ENCODE results near the gene SLC2A8.

The SLC2A8 gene

DNA sequence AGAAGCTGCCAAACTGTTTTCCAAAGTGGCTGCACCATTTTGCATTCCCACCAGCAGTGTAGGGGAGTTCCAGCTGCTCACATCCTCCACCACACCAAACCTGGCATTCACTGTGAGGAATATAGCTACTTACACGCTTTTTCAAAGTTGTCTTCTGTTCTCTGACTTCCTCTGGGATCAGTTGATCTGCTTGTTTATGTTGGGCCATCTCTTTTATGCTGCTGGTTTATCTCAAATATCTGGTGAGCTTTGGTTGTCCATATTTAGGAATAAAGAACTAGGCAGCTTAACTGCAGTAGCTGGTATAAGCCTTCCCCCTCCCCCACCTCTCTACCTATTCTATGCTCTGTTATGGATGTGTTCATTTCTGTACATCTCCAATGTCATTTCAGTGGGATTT is 18.7 kb downstream of the SLC2A8 start:
- no peak overlapping the region for H3K4me3 ChIP-seq (ENCODE audit: low read depth, low read length)
- no peak for TF ChIP-seq CTCF (IDR thresholded peaks at IDR 0.05; ENCODE audit: low read depth, low read length)
- DNase-seq (ENCODE audit: low read depth), result no peak

DNA sequence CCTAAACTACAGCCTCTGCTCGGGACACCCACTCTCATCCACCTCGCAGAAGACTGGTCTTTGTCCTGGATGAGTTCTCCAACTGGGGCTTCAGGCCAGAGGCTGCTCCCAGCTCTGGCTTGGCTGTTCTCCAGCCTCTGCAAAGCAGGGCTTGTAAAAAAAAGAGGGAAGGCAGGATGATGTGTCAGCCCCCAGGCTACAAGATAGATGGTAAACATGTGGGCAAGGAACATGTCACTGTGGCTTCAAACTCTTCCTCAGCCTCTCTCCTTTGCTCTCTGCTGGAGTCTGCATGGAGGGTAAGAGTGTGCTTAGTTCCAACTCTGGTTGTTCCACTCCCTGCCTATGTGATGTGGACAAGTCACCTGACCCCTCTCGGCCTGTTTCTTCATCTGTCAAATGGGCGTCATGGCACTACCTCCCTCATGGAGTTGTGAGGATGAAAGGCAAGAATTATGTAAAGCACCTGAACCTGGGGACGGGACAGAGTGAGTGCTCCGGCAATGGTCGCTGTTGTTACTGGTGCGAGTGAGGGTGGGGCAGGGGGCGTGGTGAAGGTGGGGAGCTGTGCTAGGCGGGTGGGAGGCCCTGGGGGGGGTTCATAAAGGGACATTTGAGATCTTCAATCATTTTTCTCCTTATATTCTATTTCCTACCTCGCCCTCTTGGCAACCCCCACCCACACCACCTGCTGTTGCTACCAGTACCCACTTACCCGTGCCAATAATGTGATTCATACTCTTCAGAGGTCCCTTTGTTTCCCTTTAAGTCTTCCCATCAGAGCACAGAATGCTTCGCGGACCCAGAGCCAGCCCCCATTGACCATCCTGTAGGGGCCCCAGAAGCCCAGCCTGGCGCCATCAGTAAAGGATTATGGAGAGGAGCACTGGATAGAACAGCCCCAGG is 20.4 kb downstream of the SLC2A8 start:
- no peak for DNase-seq (ENCODE audit: low read depth)
- TF ChIP-seq MYC (IDR thresholded peaks at IDR 0.05; ENCODE audit: low read depth, low read length) (no peak), CTCF (IDR thresholded peaks at IDR 0.05; ENCODE audit: low read depth, low read length) (no peak), MAX (IDR thresholded peaks at IDR 0.05; ENCODE audit: low read depth, low read length) (no peak), POLR2A (IDR thresholded peaks at IDR 0.05; ENCODE audit: extremely low read depth, insufficient read length) (no peak)
- no peak overlapping the region for H3K4me3 ChIP-seq (ENCODE audit: low read depth, low read length)

DNA sequence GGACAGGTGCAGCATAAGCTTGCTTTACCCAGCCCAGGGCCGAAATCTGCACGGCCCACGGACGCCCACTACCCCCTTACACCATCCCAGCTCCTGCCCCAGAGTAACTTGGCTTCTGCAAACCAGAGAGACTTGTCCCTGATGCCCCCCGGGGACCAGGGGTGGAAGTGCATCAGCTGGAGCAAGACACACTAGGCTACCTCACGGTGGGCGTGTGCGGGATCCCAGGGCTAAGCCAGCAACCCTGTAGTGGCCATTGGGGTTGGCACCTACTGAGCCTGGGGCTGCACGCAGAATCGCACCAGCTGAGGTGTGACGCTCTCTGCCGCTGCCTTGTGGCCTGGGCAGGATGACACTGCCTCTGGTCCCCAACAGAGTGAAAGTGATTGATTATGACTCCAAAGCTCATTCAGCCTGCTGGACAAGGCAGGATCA is 21.1 kb downstream of the SLC2A8 start:
- TF ChIP-seq CTCF (IDR thresholded peaks at IDR 0.05; ENCODE audit: low read depth, low read length) (peak; percentile 50), MAX (IDR thresholded peaks at IDR 0.05; ENCODE audit: low read depth, low read length) (no peak), POLR2A (IDR thresholded peaks at IDR 0.05; ENCODE audit: extremely low read depth, insufficient read length) (no peak), MYC (IDR thresholded peaks at IDR 0.05; ENCODE audit: low read depth, low read length) (no peak)
- DNase-seq (ENCODE audit: low read depth), result peak; percentile 67
- no peak overlapping the region for H3K4me3 ChIP-seq (ENCODE audit: low read depth, low read length)

GRCh38 chr9:127419348-127419747 is 22.4 kb downstream of the SLC2A8 start:
- TF ChIP-seq POLR2A (IDR thresholded peaks at IDR 0.05; ENCODE audit: extremely low read depth, insufficient read length) (no peak), CTCF (IDR thresholded peaks at IDR 0.05; ENCODE audit: low read depth, low read length) (no peak), MAX (IDR thresholded peaks at IDR 0.05; ENCODE audit: low read depth, low read length) (no peak), MYC (IDR thresholded peaks at IDR 0.05; ENCODE audit: low read depth, low read length) (no peak)
- H3K4me3 ChIP-seq (ENCODE audit: low read depth, low read length), result peak overlapping the region; percentile 44
- no peak for DNase-seq (ENCODE audit: low read depth)

- DNase-seq (ENCODE audit: low read depth), result no peak
- no peak overlapping the region for H3K4me3 ChIP-seq (ENCODE audit: low read depth, low read length)
- TF ChIP-seq CTCF (IDR thresholded peaks at IDR 0.05; ENCODE audit: low read depth, low read length) (no peak), POLR2A (IDR thresholded peaks at IDR 0.05; ENCODE audit: extremely low read depth, insufficient read length) (no peak), MYC (IDR thresholded peaks at IDR 0.05; ENCODE audit: low read depth, low read length) (no peak), MAX (IDR thresholded peaks at IDR 0.05; ENCODE audit: low read depth, low read length) (no peak)
Observed at GRCh38 chr9:127421057-127421456, 24.1 kb downstream of the SLC2A8 start.
